ENCODE data around the gene SH3BGRL3. TPM values are rescaled to one million over a fixed set of nuclear protein-coding genes. Genes with fewer than 3 reads are reported as not detected.
A peak's percentile ranks its signal among the peaks of the same experiment; 100 is the strongest.

The SH3BGRL3 gene
- total RNA-seq, 4 donors from 2014 or later = 49.6 to 97.2 (median 56.0) TPM

- Histone ChIP-seq H3K27me3 (no peaks in the 10 kb centered on the region), H3K36me3 (peaks cover 0 to 52% (median 4%) of the 10 kb centered on the region in 3 donors), H3K4me1 (no peaks in the 10 kb centered on the region), H3K27ac (no peak overlapping the region), H3K4me3 (no peak overlapping the region), H3K9me3 (peaks cover 0 to 5% (median 0%) of the 10 kb centered on the region in 4 donors)
- TF ChIP-seq CTCF (IDR thresholded peaks at IDR 0.05) = no peak
- TF ChIP-seq POLR2A (IDR thresholded peaks at IDR 0.05) = no peak
- no peak for TF ChIP-seq EP300 (IDR thresholded peaks at IDR 0.05)
- WGBS, 2 donors = 97 to 99% methylated on average over 4 of the region's 4 CpGs
- DNase-seq (ENCODE audit: low spot score in 2 of 2) = no peak
Observed at GRCh38 chr1:26269198-26269550, 10.7 kb upstream of the SH3BGRL3 start.

- H3K4me3 ChIP-seq = no peak overlapping the region
- 79 to 86% methylated on average over 11 of the region's 11 CpGs for WGBS, 2 donors
- peaks cover 0 to 49% (median 44%) of the 10 kb centered on the region in 4 donors for H3K4me1 ChIP-seq
- H3K27me3 ChIP-seq = no peaks in the 10 kb centered on the region
- H3K27ac ChIP-seq = peak overlapping the region in 3 of 4 donors; percentile 96 to 99 (median 97)
- peaks cover 0 to 29% (median 0%) of the 10 kb centered on the region in 3 donors for H3K36me3 ChIP-seq
- no peak for DNase-seq (ENCODE audit: low spot score in 2 of 2)
- no peaks in the 10 kb centered on the region for H3K9me3 ChIP-seq
- TF ChIP-seq POLR2A (IDR thresholded peaks at IDR 0.05) (no peak), EP300 (IDR thresholded peaks at IDR 0.05) (no peak), CTCF (IDR thresholded peaks at IDR 0.05) (no peak)
Observed at GRCh38 chr1:26274801-26275425, 5.0 kb upstream of the SH3BGRL3 start.

GRCh38 chr1:26275580-26276431 lies 4.1 kb upstream of the SH3BGRL3 start:
- H3K9me3 ChIP-seq = no peaks in the 10 kb centered on the region
- 38% methylated on average over 3 of the region's 3 CpGs for WGBS, 2 donors
- H3K36me3 ChIP-seq = peaks cover 0 to 20% (median 0%) of the 10 kb centered on the region in 3 donors
- TF ChIP-seq CTCF (IDR thresholded peaks at IDR 0.05) = peak; percentile 67 to 93 (median 87)
- peak in 1 of 2 donors; percentile 13 for TF ChIP-seq POLR2A (IDR thresholded peaks at IDR 0.05)
- TF ChIP-seq EP300 (IDR thresholded peaks at IDR 0.05) = peak in 1 of 2 donors; percentile 58
- H3K27me3 ChIP-seq = no peaks in the 10 kb centered on the region
- peaks cover 0 to 53% (median 49%) of the 10 kb centered on the region in 4 donors for H3K4me1 ChIP-seq
- peak; percentile 74 to 91 for DNase-seq (ENCODE audit: low spot score in 2 of 2)
- no peak overlapping the region for H3K4me3 ChIP-seq
- peak overlapping the region; percentile 21 to 99 (median 96) for H3K27ac ChIP-seq

- peaks cover 0 to 18% (median 0%) of the 10 kb centered on the region in 3 donors for H3K36me3 ChIP-seq
- WGBS, 2 donors = 67 to 80% methylated on average over 1 to 2 of the region's 2 CpGs
Observed at GRCh38 chr1:26276432-26276838, 3.5 kb upstream of the SH3BGRL3 start.

More at GRCh38 chr1:26276432-26276838, 3.5 kb upstream of the SH3BGRL3 start:
- no peak for TF ChIP-seq EP300 (IDR thresholded peaks at IDR 0.05)
- no peak for TF ChIP-seq POLR2A (IDR thresholded peaks at IDR 0.05)
- no peak for TF ChIP-seq CTCF (IDR thresholded peaks at IDR 0.05)
- H3K4me3 ChIP-seq = no peak overlapping the region
- no peak for DNase-seq (ENCODE audit: low spot score in 2 of 2)
- no peaks in the 10 kb centered on the region for H3K27me3 ChIP-seq
- no peaks in the 10 kb centered on the region for H3K9me3 ChIP-seq
- H3K27ac ChIP-seq = peak overlapping the region; percentile 21 to 99 (median 96)
- H3K4me1 ChIP-seq = peaks cover 0 to 60% (median 55%) of the 10 kb centered on the region in 4 donors

Measured in tibial nerve (tissue), 4 donors.